Smooth muscle cell of the brain vasculature (primary cell): ENCODE data around the gene SLC7A5.
"Not testable (repeated sequence)": the region's sequence is repeated elsewhere in the genome, so short reads cannot be mapped to it uniquely, and the experiment has no call there.

ENCODE experiments used
- DNase-seq: peaks from one replicate; pipeline ENCODE4 v3.0.0-alpha.2; 2012; ENCODE audit warnings: low read depth, low spot score

SLC7A5 gene

DNA sequence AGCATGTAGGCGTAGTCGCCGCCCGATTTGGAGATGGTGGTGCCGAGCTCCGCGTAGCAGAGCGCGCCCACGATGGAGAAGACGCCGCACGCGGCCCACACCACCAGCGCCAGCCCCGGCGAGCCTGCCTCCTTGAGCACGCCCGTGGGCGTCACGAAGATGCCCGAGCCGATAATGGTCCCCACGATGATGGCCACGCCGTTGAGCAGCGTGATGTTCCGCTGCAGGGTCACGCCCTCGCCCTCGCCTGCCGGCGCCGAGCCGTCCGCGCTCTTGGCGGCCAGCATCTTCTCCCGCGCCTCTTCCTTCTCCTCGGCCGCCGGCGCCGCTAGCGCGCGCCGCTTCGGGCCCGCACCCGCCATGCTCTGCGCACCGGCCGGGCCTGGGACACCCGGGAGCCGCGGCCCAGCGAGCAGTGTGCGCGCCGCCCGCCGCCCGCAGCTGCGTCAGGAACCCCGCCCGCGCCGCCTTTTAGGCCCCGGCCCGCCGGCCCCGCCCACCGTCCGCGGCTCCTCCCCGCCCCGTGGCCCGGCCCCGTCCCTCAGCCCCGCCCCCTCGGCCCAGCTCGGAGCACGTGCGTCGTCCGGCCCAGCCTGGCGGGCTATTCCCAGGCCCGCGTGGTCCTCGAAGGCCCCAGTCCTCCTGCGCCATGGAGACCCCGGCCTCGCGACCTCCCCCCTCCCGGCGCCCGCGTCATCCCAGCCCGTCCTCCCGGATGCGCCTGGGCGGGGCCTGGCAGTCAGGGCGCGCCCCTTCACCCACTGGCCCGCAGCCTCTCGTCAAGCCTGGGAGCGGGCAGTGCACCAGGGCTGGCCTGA is at the start of gene SLC7A5:
SLC7A5 (minus strand) TSS at position 447 of the 818 bp plus-strand sequence; CDS start at position 362, 85 bp downstream.
- DNase-seq = not testable (repeated sequence)

DNA sequence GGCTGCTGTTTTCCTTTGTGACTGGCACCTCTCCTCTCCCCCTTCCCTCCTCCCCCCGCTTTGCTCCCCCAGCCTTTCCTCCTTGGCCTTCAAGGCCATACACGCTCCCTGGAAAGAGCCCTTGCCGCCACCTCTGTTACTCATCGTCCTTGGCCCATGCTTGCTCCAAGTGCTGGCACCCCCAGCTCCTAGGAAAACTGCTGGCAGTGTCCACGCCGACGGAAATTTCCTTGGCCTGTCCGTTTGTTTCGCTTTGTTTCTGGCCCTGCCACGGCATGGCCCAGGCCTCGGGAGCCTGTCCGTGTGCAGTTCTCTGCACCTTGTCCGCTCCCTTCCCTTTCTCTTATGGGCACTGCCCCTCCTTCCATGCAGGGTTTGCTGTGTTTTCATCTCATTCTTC is 49.0 kb upstream of the SLC7A5 start:
- no peak for DNase-seq

DNA sequence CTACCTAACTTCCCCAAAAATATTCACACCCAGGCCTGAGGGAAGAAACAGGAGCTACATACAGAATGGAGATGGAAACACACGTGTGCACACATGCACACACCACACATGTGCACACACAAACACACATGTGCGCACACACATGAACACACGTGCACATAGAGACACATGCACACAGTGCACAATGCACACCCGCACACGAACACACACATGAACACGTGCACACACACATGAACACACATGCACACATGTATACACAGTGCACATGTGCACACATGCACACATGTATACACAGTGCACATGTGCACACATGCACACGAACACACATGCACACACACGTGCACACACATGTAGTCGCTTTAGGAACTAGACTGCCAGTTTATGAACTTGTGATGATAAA is 48.2 kb upstream of the SLC7A5 start:
- no peak for DNase-seq

DNA sequence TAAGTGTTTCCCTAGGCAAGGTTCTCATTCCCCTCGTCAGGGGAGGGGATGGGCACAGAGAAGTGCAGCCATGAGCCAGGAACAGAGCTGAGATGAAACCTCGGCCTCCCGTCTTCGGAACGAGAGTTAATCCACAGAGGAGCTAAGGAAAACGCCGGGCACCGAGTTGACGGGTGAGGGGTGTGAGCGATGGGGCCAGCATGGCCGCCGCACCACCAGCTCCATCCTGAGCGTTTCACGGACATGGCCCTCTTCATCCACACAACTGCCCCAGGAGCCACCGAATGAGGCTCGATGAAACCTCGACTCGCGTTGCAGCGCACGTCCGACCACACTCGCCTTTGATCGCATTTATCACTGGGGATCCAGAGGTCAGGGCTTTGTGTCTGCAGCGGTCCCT is 45.5 kb upstream of the SLC7A5 start:
- no peak for DNase-seq

DNA sequence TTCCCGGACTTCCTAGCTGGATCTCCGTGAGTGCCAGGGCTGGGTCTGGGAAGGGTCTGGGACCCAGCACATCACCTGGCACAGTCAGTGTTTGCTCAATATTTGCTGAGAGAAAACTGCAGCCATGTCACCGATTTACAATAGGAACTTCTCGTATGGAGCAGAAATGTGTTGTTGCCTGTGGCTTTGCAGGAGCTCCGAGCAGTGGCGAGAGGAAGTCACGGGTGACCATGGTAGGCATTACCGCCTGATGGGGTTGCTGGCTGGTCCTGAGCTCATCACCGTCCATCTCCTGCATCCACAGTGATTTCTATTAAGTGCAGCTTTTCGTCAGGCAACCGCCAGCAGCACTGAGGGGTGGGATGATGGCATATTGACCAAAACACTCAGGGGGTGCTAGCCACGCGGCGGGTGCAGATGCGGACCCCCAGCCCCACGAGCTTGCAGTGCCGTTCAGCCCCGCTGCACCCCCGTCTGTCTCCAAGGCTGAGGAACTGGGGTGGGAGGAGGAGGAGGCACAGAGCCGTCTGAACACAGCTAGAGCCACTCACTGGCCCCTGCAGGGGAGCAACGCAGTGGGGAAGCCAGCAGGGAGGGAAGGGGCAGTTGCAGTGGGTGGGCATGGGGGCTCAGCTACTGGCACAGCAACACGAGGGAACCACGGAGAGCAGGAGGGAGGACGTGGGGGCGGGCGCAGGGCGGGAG is 44.9 kb upstream of the SLC7A5 start:
- DNase-seq = not testable (repeated sequence)

DNA sequence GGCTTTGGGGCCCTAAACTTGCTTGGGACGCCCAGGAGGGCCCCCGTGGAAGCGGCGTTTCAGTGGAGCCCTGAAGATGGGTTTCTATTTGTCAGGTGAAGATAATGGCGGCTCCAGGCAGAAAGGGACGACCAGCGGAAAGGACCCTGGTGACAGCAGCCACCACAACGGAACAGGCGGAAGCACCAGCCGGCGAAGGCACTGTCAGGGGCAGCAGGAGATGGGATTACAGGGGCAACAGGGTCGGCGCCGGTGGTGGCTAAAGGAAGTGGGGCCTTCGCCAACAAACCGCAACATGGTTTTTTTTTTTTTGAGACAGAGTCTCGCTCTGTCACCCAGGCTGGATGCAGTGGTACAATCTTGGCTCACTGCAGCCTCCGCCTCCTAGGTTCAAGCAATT is 43.4 kb upstream of the SLC7A5 start:
- DNase-seq = not testable (repeated sequence)

DNA sequence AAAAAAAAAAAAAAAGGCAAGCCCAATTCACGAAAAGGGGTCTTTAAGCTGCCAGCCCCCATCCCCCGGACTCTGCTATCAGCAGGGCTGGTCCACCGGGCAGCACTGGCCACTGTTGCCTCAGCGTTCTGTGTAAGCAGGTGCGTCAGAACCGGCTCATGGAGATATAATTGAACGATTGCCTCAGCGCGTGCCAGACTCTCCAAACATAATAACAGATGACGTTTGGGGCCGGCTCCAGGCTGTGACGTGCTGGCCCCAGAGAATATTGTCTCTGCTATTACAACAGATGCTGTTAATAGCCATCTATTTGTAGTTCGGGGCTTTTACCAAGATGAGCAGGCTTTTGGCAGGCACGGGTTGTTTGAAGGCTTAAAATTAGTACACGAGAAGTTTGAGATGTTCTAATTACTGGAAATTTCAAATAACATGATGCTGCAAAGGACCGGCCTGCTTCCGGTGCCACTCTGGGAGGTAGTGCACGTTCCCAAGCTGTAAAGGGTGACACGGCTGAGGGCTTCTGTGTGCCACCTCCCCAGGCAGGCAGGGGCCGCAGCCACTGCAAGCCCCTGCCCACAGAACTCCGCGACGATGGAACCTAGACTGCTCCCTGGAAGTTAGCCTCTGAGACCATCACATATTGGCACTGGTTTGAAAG is 41.9 kb upstream of the SLC7A5 start:
- DNase-seq = not testable (repeated sequence)

DNA sequence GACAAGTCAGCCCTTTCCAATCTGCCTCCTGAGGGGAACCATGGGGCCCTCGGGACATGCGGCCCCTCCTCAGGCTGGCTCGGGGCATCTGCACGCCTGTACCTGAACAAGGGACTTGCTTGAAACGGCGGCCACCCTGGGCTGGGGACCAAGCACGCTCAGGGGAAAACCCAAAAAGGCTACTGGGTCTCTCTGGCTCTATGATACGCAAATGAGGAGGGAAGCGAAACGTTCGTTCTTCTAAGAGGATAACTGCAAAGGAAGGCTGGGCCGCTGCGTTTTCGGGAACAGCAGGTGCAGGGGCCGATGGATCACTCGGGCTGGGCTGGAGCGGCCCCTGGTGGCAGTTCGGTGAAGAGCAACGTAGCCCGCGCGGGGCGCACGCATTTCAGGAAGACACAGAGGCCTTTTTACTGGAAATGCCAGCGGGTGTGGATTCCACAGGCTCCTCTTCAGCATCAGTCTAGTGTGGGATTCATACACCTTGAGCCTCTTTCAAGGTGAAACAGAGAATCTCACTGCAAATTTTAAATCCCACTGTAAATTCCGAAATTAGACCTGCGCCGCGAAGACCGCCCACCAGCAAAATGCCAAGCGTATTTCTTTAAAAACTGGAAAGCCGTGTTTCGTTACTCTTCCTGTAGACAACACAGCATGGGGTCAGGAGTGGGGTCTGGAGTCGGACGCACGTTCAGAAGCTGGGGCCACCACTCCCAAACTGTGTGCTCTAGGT is 40.1 kb upstream of the SLC7A5 start:
- DNase-seq = not testable (repeated sequence)

DNA sequence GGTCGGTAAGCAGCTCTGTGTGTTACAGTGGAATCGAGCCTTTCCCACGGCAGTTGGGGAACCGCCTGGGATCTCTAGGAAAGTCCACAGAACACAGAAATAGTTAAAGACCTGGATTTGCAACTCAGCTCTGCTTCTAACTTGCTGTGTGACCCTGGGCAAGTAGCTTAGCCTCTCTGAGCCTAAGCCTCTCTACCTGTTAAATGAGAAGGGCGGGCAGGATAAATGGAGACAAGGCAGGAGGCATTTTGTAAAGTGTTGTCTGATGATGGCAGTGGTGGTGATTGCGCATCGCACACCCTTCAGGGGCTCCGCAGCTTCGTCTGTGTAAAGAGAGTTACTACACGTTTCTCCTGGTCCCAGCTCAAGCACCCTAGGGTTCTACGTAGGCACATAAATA is 38.8 kb upstream of the SLC7A5 start:
- not testable (repeated sequence) for DNase-seq

DNA sequence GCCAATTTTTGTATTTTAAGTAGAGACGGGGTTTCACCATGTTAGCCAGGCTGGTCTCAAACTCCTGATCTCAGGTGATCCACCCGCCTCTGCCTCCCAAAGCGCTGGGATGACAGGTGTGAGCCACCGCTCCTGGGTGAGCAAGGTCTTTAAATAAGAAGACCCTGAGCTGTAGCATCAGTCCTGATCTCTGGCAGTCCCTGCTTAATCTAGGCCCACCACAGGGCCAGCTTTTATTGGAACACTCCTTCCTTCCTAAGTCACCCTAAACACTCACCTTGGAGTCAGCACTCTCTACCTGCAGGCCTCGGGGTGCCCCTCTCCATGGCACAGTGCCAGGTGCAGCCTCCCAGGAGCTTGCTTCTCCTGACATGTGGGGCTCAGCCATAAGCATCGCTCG is 36.2 kb upstream of the SLC7A5 start:
- not testable (repeated sequence) for DNase-seq

DNA sequence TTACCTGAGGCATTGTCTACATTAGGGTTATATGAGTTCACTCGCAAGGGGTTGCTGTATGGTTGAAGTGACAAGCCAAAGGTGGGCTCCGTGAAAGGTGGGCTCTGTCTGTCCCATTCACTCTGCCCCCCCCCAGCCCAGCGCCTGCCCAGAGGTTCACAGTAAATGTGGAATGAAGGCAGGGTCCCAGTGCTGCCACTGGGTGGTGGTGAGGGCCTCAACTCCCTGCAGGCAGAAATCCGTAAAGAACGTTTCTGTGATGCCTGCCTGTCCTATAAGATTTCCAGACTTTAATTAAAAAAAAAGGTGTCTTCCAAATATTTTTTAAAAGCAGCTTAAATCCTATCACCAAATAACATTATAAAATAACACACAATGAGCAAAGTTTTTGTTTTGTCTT is 35.7 kb upstream of the SLC7A5 start:
- DNase-seq = not testable (repeated sequence)

DNA sequence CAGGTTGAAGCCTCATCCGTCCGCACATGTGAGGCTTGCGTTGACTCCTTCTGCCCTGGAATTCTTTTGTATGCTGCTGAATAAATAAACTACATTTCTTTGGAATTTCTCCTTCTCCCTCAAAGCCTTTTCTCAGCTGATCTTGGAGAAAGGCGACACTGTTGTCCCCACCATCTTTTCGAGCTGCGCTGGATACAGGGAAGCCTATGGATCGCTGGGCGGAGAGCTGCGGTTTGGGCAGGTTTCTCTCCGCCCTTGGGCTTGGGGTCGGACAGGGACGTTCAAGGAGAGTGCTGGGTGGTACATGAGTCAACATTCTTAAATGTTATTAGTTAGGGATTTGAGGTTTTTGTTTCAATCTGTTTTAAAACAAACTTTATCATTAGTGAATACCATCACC is 31.2 kb upstream of the SLC7A5 start:
- DNase-seq = not testable (repeated sequence)

DNA sequence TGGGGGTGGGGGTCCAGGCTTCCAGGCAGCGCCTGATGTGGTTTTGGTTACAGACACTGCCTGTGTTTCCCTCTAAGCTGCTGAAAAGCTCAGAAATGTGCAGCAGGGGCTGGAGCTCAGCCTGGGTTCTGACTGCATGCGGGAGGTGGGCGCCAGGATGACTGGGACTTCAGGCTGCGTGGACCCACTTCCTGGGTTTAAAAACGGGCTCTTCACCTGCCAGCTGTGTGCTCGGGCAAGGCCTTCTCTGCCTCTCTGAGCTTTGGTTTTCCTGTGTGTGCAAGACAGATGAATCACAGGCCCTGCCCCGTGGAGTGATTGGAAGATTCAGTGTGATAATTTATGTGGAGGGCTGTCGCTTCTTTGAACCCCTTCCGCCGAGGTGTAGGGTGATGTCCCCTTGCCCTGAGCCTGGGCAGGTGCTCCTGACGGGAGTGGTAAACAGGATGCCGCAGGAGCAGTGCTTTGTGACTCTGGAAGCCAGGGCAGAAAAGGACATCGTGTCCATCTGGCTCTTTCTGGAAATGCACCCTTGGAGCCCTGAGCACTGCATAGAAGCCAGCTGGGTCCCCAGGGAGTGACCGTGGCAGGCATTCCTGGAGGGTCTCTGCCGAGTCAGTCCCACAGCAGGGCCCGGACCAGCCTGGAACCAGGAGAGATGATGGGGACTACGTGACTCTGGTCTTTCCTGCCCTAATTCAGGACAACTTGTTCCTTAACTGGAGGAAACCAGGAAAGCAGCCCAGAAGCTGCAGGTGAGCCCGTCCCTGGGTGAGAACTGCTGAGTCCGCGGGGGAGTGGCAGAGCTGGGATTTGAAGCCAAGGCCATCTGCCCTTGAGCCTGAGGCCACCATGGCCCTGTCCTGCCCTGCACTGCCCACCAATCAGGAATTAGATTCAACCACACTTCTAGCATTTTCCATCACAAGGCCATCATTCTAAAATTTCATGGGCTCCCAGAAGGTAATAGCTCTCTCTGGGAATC is 28.5 kb upstream of the SLC7A5 start:
- DNase-seq = no peak

DNA sequence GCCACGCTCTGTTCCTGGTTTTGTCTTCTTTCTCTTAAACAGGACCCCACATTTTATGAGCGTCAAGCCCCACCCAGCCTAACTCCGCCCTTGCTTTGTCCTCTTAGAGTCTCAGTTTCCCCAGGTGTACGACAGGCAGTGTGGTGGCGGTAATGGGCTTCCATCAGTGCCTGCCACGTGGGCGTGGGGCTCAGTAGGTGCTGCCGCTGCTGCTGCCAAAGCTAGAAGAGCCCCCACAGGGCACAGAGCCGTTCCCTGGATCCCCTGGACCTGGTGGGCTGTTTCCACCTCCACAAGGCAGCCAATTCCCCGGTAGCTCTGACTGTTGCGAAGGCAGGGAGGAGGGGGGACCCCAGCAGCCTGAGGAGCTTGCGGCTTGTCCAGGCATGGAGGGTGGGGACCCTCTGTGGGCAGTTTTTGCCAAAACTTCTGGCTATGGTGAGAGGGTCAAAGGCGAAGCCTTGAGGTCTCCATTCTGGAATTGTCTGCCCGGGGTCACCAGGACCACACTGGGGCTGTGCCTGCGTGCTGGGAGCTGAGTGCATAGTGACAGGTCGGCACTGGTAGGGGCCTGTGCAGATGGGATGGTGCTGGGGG is 27.7 kb upstream of the SLC7A5 start:
- not testable (repeated sequence) for DNase-seq

DNA sequence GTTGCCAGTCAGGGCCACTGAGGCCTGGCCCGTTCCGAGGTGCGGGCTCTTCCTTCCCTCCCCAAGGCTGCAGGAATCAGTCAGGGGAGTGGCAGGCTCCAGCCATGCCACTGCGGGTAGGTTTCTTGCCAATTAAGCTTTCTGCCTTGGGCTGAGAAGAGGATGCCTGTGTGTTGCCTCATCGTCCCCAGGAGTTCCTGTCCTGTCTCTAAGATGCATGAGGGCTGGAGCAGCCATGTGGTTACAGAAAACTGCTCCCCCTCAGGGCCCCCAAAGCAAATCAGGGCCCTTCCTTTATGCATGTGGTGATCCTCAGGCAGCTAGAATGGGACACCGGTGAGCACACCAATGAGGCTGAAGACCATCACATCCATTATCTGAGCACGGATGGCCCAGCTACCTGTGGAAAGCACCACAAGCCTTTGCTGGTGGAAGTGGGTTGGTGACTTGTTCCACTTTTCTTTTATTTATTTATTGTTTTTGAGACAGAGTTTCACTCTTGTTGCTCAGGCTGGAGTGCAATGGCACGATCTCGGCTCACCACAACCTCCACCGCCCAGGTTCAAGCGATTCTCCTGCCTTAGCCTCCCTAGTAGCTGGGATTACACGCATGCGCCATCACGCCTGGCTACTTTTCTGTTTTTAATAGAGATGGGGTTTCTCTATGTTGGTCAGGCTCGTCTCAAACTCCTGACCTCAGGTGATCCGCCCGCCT is 27.0 kb upstream of the SLC7A5 start:
- DNase-seq = not testable (repeated sequence)

DNA sequence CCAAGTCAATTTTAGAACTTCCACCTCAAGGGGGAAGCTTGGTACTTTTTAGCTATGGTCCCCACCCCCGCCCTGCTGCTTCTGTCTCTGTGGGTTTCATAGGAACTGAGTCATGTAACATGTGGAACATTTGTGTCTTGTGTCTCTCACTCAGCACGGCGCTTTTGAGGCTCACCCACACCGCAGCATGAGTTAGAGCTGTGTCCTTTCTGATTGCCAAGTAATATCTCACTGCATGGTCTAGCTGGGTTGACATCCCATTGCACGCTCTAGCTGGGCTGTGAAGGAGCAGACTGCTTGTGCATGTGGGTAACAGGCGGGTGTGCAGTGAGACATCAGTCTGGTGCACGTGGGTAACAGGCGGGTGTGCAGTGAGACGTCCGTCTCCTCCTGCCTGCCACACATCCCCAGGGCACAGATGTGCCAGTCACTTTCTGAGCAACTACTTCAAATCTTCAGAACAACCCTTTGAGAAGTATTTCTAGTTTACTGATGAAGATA is 26.4 kb upstream of the SLC7A5 start:
- no peak for DNase-seq

DNA sequence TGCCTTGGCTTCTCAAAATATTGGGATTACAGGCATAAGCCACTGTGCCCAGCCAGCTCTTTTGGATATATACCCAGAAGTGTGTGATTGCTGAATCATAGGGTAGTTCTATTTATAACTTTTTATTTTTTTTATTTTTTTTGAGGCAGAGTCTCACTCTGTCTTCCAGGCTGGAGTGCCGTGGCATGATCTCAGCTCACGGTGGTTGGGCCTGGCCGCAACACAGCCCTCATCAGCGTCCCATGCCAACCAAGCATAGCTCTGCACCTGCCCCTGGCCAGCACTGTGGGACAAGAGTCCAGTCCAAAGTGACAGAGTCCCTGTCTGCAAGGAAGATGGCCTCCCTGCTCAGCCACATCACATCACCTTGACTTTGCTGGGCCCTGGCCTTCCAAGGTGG is 24.7 kb upstream of the SLC7A5 start:
- not testable (repeated sequence) for DNase-seq

DNA sequence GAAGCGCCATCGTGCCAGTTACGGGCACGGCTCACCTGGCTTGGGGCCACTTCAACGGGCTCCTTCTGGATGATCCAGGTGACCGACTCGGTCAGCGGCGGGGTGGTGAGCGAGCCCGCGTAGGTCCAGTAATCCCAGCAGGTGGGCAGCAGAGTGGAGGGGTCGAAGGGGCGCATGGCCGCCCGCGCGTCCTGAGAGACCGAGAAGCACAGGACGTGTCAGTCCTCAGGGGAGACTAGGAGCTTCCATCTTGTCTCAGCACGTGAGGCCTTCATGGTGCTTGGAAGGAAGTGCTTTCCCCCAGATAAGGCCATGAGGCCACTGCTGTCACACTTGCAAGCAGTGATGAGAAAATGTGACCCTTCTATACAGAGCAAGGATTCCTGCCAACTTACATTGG is 22.5 kb upstream of the SLC7A5 start:
- DNase-seq = no peak

DNA sequence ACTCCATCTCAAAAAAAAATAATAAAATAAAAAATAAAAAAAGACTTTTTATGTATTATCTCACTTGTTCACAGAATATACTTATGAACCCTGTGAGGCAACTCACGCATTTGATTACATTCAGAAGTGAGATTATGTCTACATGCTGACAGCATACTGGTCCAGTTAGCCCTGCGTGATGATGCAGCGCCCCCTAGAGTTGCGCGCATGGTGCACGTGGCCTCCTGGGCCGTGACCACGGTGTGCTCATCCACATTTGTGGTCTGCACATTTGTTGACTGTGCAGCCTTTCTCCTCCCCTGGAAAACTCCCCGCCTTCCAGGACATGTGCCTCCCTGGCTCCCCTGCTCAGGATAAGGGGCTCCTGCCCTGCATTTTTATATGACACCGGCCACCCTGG is 20.5 kb upstream of the SLC7A5 start:
- not testable (repeated sequence) for DNase-seq
